HepG2 (cell line): ENCODE results near the gene SPAG9. TPM values are rescaled to one million over a fixed set of nuclear protein-coding genes. Genes with fewer than 3 reads are reported as not detected.

Source experiments
- AKAP8 ChIP-seq: sonication (generic); formaldehyde crosslinking; IDR thresholded peaks from 2 replicates; pipeline ENCODE4 v1.5.1; 2020; ENCODE audit warnings: mild to moderate bottlenecking, missing genetic modification reagents
- DPF2 ChIP-seq: sonication (generic); formaldehyde crosslinking; IDR thresholded peaks from 2 replicates; pipeline ENCODE4 v1.4.0; 2020; ENCODE audit warnings: mild to moderate bottlenecking, low read depth, missing genetic modification reagents, borderline replicate concordance
- HDAC6 ChIP-seq: fragments of 200-600 bp; sonication (generic); IDR thresholded peaks from 2 replicates; pipeline ENCODE4 v1.7.0; 2017; ENCODE audit warnings: mild to moderate bottlenecking, antibody characterized with exemption, low read length, low read depth
- HIC2 ChIP-seq: sonication (generic); formaldehyde crosslinking; IDR thresholded peaks from 2 replicates; pipeline ENCODE4 v1.9.0; 2022; ENCODE audit warnings: low read depth, missing genetic modification reagents
- HMGXB4 ChIP-seq, 2 experiments: sonication (generic) in 1 of 2; formaldehyde crosslinking in 1 of 2; IDR thresholded peaks; 2 replicates each; pipeline versions ENCODE4 v1.4.0 to v1.6.1; 2018 to 2020; ENCODE audit warnings: missing genetic modification reagents in 2 of 2, borderline replicate concordance in 1 of 2, low read depth in 1 of 2, mild to moderate bottlenecking in 1 of 2, missing biosample characterization in 1 of 2
- IRF9 ChIP-seq: sonication (generic); formaldehyde crosslinking; IDR thresholded peaks from 2 replicates; pipeline ENCODE4 v1.8.0; 2022; ENCODE audit warnings: missing genetic modification reagents, mild to moderate bottlenecking, borderline replicate concordance
- MYC ChIP-seq: sonication (generic); formaldehyde crosslinking; IDR thresholded peaks from 2 replicates; pipeline ENCODE4 v1.9.0; 2021; ENCODE audit warnings: missing genetic modification reagents, borderline replicate concordance
- NR2F6 ChIP-seq, 2 experiments: IDR thresholded peaks; 2 replicates each; pipeline ENCODE4 v1.6.1; 2016; ENCODE audit warnings: antibody characterized with exemption in 1 of 2, mild to moderate bottlenecking in 1 of 2
- SIX1 ChIP-seq: sonication (generic); formaldehyde crosslinking; IDR thresholded peaks from 2 replicates; pipeline ENCODE4 v1.4.0; 2020; ENCODE audit warnings: missing genetic modification reagents, borderline replicate concordance
- ZKSCAN5 ChIP-seq: sonication (generic); formaldehyde crosslinking; IDR thresholded peaks from 2 replicates; pipeline ENCODE4 v1.5.1; 2020; ENCODE audit warnings: mild to moderate bottlenecking, missing genetic modification reagents
- ZNF121 ChIP-seq: sonication (generic); formaldehyde crosslinking; IDR thresholded peaks from 2 replicates; pipeline ENCODE4 v1.5.0; 2020; ENCODE audit warnings: mild to moderate bottlenecking, missing genetic modification reagents
- ZNF564 ChIP-seq: sonication (generic); formaldehyde crosslinking; IDR thresholded peaks from 2 replicates; pipeline ENCODE4 v1.8.1; 2023; ENCODE audit warnings: mild to moderate bottlenecking, missing genetic modification reagents
- ZNF572 ChIP-seq: sonication (generic); formaldehyde crosslinking; IDR thresholded peaks from 2 replicates; pipeline ENCODE4 v1.5.1; 2020; ENCODE audit warnings: mild to moderate bottlenecking, missing genetic modification reagents
- ZNF687 ChIP-seq: sonication (generic); formaldehyde crosslinking; IDR thresholded peaks from 2 replicates; pipeline ENCODE4 v1.5.1; 2020; ENCODE audit warnings: mild to moderate bottlenecking, missing genetic modification reagents, moderate library complexity
- ZXDC ChIP-seq: sonication (generic); formaldehyde crosslinking; IDR thresholded peaks from 2 replicates; pipeline ENCODE4 v1.5.0; 2020; ENCODE audit warnings: mild to moderate bottlenecking, missing genetic modification reagents
- polyA plus RNA-seq, 8 experiments: library from polyadenylated mRNA; depleted of rRNA in 3 of 8; stranded (reverse) in 7 of 8; unstranded in 1 of 8; fragments of >200 nt; fragmentation: Illumina TruSeq in 4 of 8; extraction: Trizol in 4 of 8; gene quantifications; 2 replicates each; pipeline versions ENCODE4 v1.2.1 to v1.2.3, GENCODE V29; 2011 to 2016; ENCODE audit warnings: low read depth in 4 of 8, missing spikeins in 1 of 8, mixed read lengths in 1 of 8; ENCODE audit not compliant: insufficient read depth in 1 of 8
- total RNA-seq, 5 experiments: library from RNA; depleted of rRNA; stranded (reverse); fragments of >200 nt; fragmentation: Illumina TruSeq; extraction: Trizol; gene quantifications; 2 replicates each; pipeline ENCODE4 v1.2.3, GENCODE V29; 2016; ENCODE audit warnings: low read depth in 1 of 5

SPAG9 gene
- total and polyA plus RNA-seq, 2 of the 13 experiments (the other 11 are each of a cell fraction or from before 2014, with no cell fraction given), result 43.2 to 78.6 TPM

GRCh38 chr17:50939795-50940684 lies 180.6 kb downstream of the SPAG9 start (continued):
- TF ChIP-seq HIC2, result peak; percentile 54; the same call in 1 of the 2 replicates
- no peak for TF ChIP-seq SIX1
- TF ChIP-seq ZNF687, result peak; percentile 95
- no peak for TF ChIP-seq ZNF564 (CRISPR knock-in tag)
- TF ChIP-seq HMGXB4 (CRISPR knock-in tag; IDR thresholded peaks at IDR 0.05; ENCODE audit: borderline replicate concordance in 1 of 2, low read depth in 1 of 2), result peak in 1 of 2 experiments; percentile 45; a peak in 2 of 4 replicates
- peak; percentile 40; the same call in 1 of the 2 replicates for TF ChIP-seq AKAP8 (CRISPR knock-in tag)
- TF ChIP-seq HDAC6, result no peak
- TF ChIP-seq ZNF121, result 0 out of 2 replicates have a peak, but pooled peaks have one; percentile 19
- TF ChIP-seq ZXDC (CRISPR knock-in tag), result peak; percentile 76; the same call in 1 of the 2 replicates
- peak; percentile 73; the same call in 1 of the 2 replicates for TF ChIP-seq MYC (CRISPR knock-in tag)
- TF ChIP-seq ZKSCAN5 (CRISPR knock-in tag), result peak; percentile 94
- TF ChIP-seq ZNF572 (CRISPR knock-in tag), result peak; percentile 94
- peak; percentile 85; the same call in 1 of the 2 replicates for TF ChIP-seq DPF2 (CRISPR knock-in tag)
- peak; percentile 73; the same call in 1 of the 2 replicates for TF ChIP-seq IRF9 (CRISPR knock-in tag)
- TF ChIP-seq NR2F6 (IDR thresholded peaks at IDR 0.05), result peak; percentile 92
- TF ChIP-seq NR2F6 (CRISPR knock-in tag; IDR thresholded peaks at IDR 0.05), result peak; percentile 89
